ENCODE results near the gene FBN1.

Gene FBN1

GRCh38 chr15:48577469-48577868, 68.0 kb downstream of the FBN1 start:
- no peak overlapping the region for H4K91ac ChIP-seq (ENCODE audit: low read depth, low read length, poor library complexity)
- H3K4me3 ChIP-seq (ENCODE audit: low read length in 2 of 2), result no peak overlapping the region
- no peak overlapping the region for H3K4ac ChIP-seq (ENCODE audit: low read length)
- H3K23ac ChIP-seq (ENCODE audit: low read depth, low read length, poor library complexity), result no peak overlapping the region
- WGBS, 2 donors (ENCODE audit: extremely low coverage in 2 of 2, insufficient read length in 2 of 2, insufficient replicate concordance in 1 of 2), result no CpG with 5 or more reads among the region's 7 CpGs
- DNase-seq (ENCODE audit: low spot score), result no peak
- no peak overlapping the region for H2BK15ac ChIP-seq (ENCODE audit: low read length)
- H2BK12ac ChIP-seq (ENCODE audit: low read length), result no peak overlapping the region
- H3K27ac ChIP-seq (replicated peaks; ENCODE audit: low read length), result no peak overlapping the region
- H3K9me3 ChIP-seq (replicated peaks in 1 of 2; ENCODE audit: control insufficient read depth in 2 of 2, insufficient read depth in 1 of 2, low read depth in 1 of 2, low read length in 2 of 2), result no peaks in the 10 kb centered on the region
- H3K9ac ChIP-seq (ENCODE audit: low read depth, low read length, poor library complexity), result no peak overlapping the region
- H3K4me2 ChIP-seq (ENCODE audit: insufficient read depth, low read length, poor library complexity, severe bottlenecking), result no peak overlapping the region
- no peaks in the 10 kb centered on the region for H3K27me3 ChIP-seq (ENCODE audit: control insufficient read depth in 3 of 3, insufficient read depth in 3 of 3, low read depth in 1 of 3, low read length in 3 of 3)
- H4K8ac ChIP-seq (ENCODE audit: low read depth, low read length), result no peak overlapping the region
- no peak overlapping the region for H2BK120ac ChIP-seq (ENCODE audit: low read depth, low read length)
- peaks cover 4 to 6% of the 10 kb centered on the region in 2 donors for H3K4me1 ChIP-seq (ENCODE audit: control insufficient read depth in 2 of 2, insufficient read depth in 1 of 2, low read depth in 1 of 2, low read length in 2 of 2)
- no peaks in the 10 kb centered on the region for H3K79me1 ChIP-seq (ENCODE audit: low read depth, low read length)
- no peak overlapping the region for H3K18ac ChIP-seq (ENCODE audit: low read length)
- no peak overlapping the region for H2AFZ ChIP-seq (ENCODE audit: low read length)
- no peak overlapping the region for H2AK5ac ChIP-seq (ENCODE audit: low read depth, low read length)
- no peaks in the 10 kb centered on the region for H3K36me3 ChIP-seq (replicated peaks in 1 of 2; ENCODE audit: control insufficient read depth in 2 of 2, insufficient read depth in 2 of 2, low read length in 2 of 2)
- H2BK5ac ChIP-seq (ENCODE audit: low read length), result no peak overlapping the region
- no peak overlapping the region for H3K14ac ChIP-seq (ENCODE audit: low read length)

GRCh38 chr15:48574187-48574586, 71.3 kb downstream of the FBN1 start:
- no peak for DNase-seq (ENCODE audit: low spot score)
- no peak overlapping the region for H4K91ac ChIP-seq (ENCODE audit: low read depth, low read length, poor library complexity)
- no peaks in the 10 kb centered on the region for H3K36me3 ChIP-seq (replicated peaks in 1 of 2; ENCODE audit: control insufficient read depth in 2 of 2, insufficient read depth in 2 of 2, low read length in 2 of 2)

GRCh38 chr15:48573780-48574179, 71.7 kb downstream of the FBN1 start:
- Histone ChIP-seq H3K27me3 (ENCODE audit: control insufficient read depth in 3 of 3, insufficient read depth in 3 of 3, low read depth in 1 of 3, low read length in 3 of 3) (no peaks in the 10 kb centered on the region), H4K8ac (ENCODE audit: low read depth, low read length) (no peak overlapping the region), H3K27ac (replicated peaks; ENCODE audit: low read length) (no peak overlapping the region), H2AFZ (ENCODE audit: low read length) (no peak overlapping the region), H3K4me3 (ENCODE audit: low read length in 2 of 2) (no peak overlapping the region), H2BK15ac (ENCODE audit: low read length) (no peak overlapping the region), H2BK5ac (ENCODE audit: low read length) (no peak overlapping the region), H2BK120ac (ENCODE audit: low read depth, low read length) (no peak overlapping the region), H4K91ac (ENCODE audit: low read depth, low read length, poor library complexity) (no peak overlapping the region), H2BK12ac (ENCODE audit: low read length) (no peak overlapping the region), H3K14ac (ENCODE audit: low read length) (no peak overlapping the region), H3K9me3 (replicated peaks in 1 of 2; ENCODE audit: control insufficient read depth in 2 of 2, insufficient read depth in 1 of 2, low read depth in 1 of 2, low read length in 2 of 2) (peaks cover 0 to 7% of the 10 kb centered on the region in 2 donors), H3K4me2 (ENCODE audit: insufficient read depth, low read length, poor library complexity, severe bottlenecking) (no peak overlapping the region), H3K79me1 (ENCODE audit: low read depth, low read length) (no peaks in the 10 kb centered on the region), H3K4me1 (ENCODE audit: control insufficient read depth in 2 of 2, insufficient read depth in 1 of 2, low read depth in 1 of 2, low read length in 2 of 2) (peaks cover 6 to 9% of the 10 kb centered on the region in 2 donors), H3K23ac (ENCODE audit: low read depth, low read length, poor library complexity) (no peak overlapping the region), H3K18ac (ENCODE audit: low read length) (no peak overlapping the region), H2AK5ac (ENCODE audit: low read depth, low read length) (no peak overlapping the region), H3K9ac (ENCODE audit: low read depth, low read length, poor library complexity) (no peak overlapping the region), H3K36me3 (replicated peaks in 1 of 2; ENCODE audit: control insufficient read depth in 2 of 2, insufficient read depth in 2 of 2, low read length in 2 of 2) (no peaks in the 10 kb centered on the region), H3K4ac (ENCODE audit: low read length) (no peak overlapping the region)
- WGBS, 2 donors (ENCODE audit: extremely low coverage in 2 of 2, insufficient read length in 2 of 2, insufficient replicate concordance in 1 of 2), result no CpG with 5 or more reads among the region's 4 CpGs
- DNase-seq (ENCODE audit: low spot score), result no peak

More at GRCh38 chr15:48574187-48574586, 71.3 kb downstream of the FBN1 start:
- Histone ChIP-seq H3K4me3 (ENCODE audit: low read length in 2 of 2) (no peak overlapping the region), H3K27me3 (ENCODE audit: control insufficient read depth in 3 of 3, insufficient read depth in 3 of 3, low read depth in 1 of 3, low read length in 3 of 3) (no peaks in the 10 kb centered on the region), H3K79me1 (ENCODE audit: low read depth, low read length) (no peaks in the 10 kb centered on the region), H4K8ac (ENCODE audit: low read depth, low read length) (no peak overlapping the region), H3K9me3 (replicated peaks in 1 of 2; ENCODE audit: control insufficient read depth in 2 of 2, insufficient read depth in 1 of 2, low read depth in 1 of 2, low read length in 2 of 2) (peaks cover 0 to 4% of the 10 kb centered on the region in 2 donors), H2BK120ac (ENCODE audit: low read depth, low read length) (no peak overlapping the region), H2AK5ac (ENCODE audit: low read depth, low read length) (no peak overlapping the region), H2BK12ac (ENCODE audit: low read length) (no peak overlapping the region), H3K18ac (ENCODE audit: low read length) (no peak overlapping the region), H2BK5ac (ENCODE audit: low read length) (no peak overlapping the region), H3K4me2 (ENCODE audit: insufficient read depth, low read length, poor library complexity, severe bottlenecking) (no peak overlapping the region), H3K9ac (ENCODE audit: low read depth, low read length, poor library complexity) (no peak overlapping the region), H2BK15ac (ENCODE audit: low read length) (no peak overlapping the region), H3K14ac (ENCODE audit: low read length) (no peak overlapping the region), H3K4me1 (ENCODE audit: control insufficient read depth in 2 of 2, insufficient read depth in 1 of 2, low read depth in 1 of 2, low read length in 2 of 2) (peaks cover 6 to 9% of the 10 kb centered on the region in 2 donors), H2AFZ (ENCODE audit: low read length) (no peak overlapping the region), H3K23ac (ENCODE audit: low read depth, low read length, poor library complexity) (no peak overlapping the region), H3K4ac (ENCODE audit: low read length) (no peak overlapping the region), H3K27ac (replicated peaks; ENCODE audit: low read length) (no peak overlapping the region)

GRCh38 chr15:48572823-48573222, 72.7 kb downstream of the FBN1 start:
- H2BK5ac ChIP-seq (ENCODE audit: low read length), result no peak overlapping the region
- H2AFZ ChIP-seq (ENCODE audit: low read length), result no peak overlapping the region
- no peaks in the 10 kb centered on the region for H3K27me3 ChIP-seq (ENCODE audit: control insufficient read depth in 3 of 3, insufficient read depth in 3 of 3, low read depth in 1 of 3, low read length in 3 of 3)
- H4K91ac ChIP-seq (ENCODE audit: low read depth, low read length, poor library complexity), result no peak overlapping the region
- no peak overlapping the region for H2BK12ac ChIP-seq (ENCODE audit: low read length)
- no peak overlapping the region for H3K9ac ChIP-seq (ENCODE audit: low read depth, low read length, poor library complexity)
- no peak overlapping the region for H3K23ac ChIP-seq (ENCODE audit: low read depth, low read length, poor library complexity)
- no peak overlapping the region for H4K8ac ChIP-seq (ENCODE audit: low read depth, low read length)
- H3K4ac ChIP-seq (ENCODE audit: low read length), result no peak overlapping the region
- WGBS, 2 donors (ENCODE audit: extremely low coverage in 2 of 2, insufficient read length in 2 of 2, insufficient replicate concordance in 1 of 2), result no CpG with 5 or more reads among the region's 5 CpGs
- no peak overlapping the region for H2AK5ac ChIP-seq (ENCODE audit: low read depth, low read length)
- H3K27ac ChIP-seq (replicated peaks; ENCODE audit: low read length), result no peak overlapping the region
- H2BK120ac ChIP-seq (ENCODE audit: low read depth, low read length), result no peak overlapping the region
- no peak overlapping the region for H2BK15ac ChIP-seq (ENCODE audit: low read length)
- no peaks in the 10 kb centered on the region for H3K79me1 ChIP-seq (ENCODE audit: low read depth, low read length)
- H3K4me2 ChIP-seq (ENCODE audit: insufficient read depth, low read length, poor library complexity, severe bottlenecking), result no peak overlapping the region
- no peaks in the 10 kb centered on the region for H3K36me3 ChIP-seq (replicated peaks in 1 of 2; ENCODE audit: control insufficient read depth in 2 of 2, insufficient read depth in 2 of 2, low read length in 2 of 2)
- H3K14ac ChIP-seq (ENCODE audit: low read length), result no peak overlapping the region
- H3K9me3 ChIP-seq (replicated peaks in 1 of 2; ENCODE audit: control insufficient read depth in 2 of 2, insufficient read depth in 1 of 2, low read depth in 1 of 2, low read length in 2 of 2), result peaks cover 0 to 12% of the 10 kb centered on the region in 2 donors
- H3K4me1 ChIP-seq (ENCODE audit: control insufficient read depth in 2 of 2, insufficient read depth in 1 of 2, low read depth in 1 of 2, low read length in 2 of 2), result peaks cover 6 to 9% of the 10 kb centered on the region in 2 donors
- no peak overlapping the region for H3K18ac ChIP-seq (ENCODE audit: low read length)
- H3K4me3 ChIP-seq (ENCODE audit: low read length in 2 of 2), result no peak overlapping the region
- no peak for DNase-seq (ENCODE audit: low spot score)
